NK-92 treated with Interleukin-12 subunit alpha and Interleukin-12 subunit beta, amount 100 ng/mL, for 24 hours (cell line): Measurements from ENCODE around the gene BRWD1.

Experiments used
- DNase-seq: peaks from one replicate; lab custom pipeline; 2025; lab: John Stamatoyannopoulos, UW

BRWD1 gene

DNA sequence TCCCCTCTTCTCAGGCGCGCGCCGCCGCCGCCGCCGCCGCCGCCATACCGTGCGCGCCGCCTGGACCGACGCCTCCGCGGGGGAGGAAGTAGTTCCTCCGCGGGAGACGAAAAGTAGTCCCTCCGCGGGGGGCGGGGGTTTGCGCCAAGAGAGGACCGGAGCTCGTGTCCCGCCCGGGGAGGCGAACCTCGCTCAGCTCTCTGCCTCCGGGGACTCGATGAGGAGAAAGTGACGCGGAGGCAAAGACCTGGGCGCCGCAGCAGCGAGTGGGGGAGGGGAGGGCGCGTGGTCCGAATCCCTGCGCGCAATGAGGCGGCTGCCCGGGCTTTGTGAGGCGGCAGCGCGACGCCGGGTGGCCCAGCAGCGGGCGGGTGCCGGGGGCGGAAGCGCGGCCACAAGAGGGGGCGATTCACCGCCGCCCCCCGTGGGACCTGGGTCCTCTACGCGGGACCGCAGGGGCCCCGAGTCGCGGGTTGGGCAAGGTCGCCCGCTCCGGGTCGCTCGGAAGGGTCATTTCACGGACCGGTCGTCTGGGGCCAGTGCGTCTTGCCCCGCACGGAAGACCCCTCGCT, at the start of gene BRWD1:
TSS of gene BRWD1 (minus strand) at position 62 of the 572 bp plus-strand sequence. CDS start 141 bp downstream, outside the sequence.
- DNase-seq = peak; percentile 74

DNA sequence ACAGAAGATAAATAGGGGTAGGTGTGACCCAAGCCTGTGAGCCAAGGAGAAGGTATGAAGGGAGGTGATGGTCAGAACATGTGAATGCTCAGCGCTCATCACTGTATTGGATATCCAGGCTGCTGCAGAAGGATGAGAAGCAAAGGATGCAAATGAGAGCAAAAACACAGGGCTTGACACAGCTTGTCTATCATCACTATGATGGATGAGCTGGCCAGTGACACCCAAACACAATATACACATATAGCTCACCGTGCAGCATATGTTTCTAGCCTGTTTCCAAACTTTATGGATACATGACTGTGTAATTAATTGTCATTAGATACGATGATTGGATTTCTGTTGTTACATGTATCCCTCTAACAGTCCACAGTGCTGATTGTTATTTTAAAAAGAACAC, 49.3 kb upstream of the BRWD1 start:
- DNase-seq = no peak

DNA sequence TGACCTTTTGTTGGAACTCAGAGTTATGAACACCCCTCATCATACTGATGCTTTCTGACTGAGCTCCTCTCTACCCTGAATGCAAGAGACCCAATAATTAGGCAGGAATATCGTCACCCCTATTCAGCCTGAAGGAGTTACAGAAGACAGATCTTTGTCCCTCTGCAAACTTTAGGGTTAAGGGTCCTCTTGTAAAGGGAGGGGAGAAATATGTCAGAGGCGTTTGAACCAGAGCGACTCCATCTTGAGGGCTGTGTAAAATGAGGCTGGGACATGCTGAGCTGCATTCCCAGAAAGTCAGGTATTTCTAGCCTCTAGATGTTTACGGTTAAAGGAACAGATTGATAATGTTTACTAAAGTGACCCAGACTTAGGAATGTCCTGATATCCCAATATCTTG, 46.0 kb upstream of the BRWD1 start:
- DNase-seq = no peak

DNA sequence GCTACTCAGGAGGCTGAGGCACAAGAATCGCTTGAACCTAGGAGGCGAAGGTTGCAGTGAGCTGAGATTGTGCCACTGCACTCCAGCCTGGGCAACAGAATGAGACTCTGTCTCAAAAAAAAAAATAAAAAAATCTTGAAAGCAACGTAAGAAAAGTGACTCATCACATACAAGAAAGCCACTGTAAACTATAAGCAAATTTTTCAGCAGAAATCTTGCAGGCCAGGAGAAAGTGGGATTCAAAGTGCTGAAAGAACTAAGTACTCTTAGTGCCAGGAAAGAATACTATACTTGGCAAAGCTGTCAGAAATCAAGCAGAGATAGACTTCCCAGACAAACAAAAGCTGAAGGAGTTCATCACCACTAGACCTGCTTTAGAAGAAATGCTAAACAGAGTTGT, 39.9 kb upstream of the BRWD1 start:
- no peak for DNase-seq

DNA sequence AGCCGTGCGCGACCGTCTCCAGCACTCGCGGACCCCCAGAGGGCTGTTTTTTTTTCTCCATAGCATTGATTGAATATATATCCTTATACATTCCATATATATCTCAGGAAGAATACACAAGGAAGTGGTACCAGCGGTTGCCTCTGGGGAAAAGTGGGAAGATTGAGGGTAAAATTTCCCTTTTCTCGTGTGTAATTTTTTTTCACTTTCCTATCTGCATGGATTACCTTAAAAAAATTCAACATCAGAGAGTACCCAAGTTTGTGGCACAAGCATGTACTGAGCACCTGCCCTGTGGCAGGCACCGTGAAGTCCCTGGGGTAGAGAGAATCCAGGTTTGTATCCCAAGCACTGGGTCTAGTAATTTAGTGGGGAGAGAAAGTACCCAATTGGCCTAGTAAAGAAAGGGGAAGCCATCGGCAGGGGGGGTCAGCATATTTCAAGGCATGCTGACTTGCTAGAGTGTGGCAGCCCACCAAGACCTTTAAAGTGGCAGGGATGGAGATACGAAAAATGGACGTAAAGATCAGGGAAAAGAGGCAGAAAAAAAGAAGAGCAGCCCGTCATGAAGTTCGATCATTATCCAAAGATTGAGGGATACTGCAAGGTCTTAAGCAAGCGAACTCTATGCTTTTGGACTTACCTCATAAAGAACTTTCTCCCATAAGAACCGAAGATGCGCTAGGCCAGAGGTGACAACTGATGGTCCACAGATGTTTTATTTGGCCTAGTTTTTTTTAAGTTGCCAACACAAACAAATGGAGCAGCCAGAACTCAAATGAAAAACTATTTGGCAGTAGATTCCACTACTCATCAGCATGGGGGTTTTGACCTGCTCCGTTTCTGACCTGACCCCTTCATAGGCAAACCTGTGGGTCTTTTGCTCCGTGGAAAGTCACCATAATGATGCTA, 36.9 kb upstream of the BRWD1 start:
- no peak for DNase-seq

DNA sequence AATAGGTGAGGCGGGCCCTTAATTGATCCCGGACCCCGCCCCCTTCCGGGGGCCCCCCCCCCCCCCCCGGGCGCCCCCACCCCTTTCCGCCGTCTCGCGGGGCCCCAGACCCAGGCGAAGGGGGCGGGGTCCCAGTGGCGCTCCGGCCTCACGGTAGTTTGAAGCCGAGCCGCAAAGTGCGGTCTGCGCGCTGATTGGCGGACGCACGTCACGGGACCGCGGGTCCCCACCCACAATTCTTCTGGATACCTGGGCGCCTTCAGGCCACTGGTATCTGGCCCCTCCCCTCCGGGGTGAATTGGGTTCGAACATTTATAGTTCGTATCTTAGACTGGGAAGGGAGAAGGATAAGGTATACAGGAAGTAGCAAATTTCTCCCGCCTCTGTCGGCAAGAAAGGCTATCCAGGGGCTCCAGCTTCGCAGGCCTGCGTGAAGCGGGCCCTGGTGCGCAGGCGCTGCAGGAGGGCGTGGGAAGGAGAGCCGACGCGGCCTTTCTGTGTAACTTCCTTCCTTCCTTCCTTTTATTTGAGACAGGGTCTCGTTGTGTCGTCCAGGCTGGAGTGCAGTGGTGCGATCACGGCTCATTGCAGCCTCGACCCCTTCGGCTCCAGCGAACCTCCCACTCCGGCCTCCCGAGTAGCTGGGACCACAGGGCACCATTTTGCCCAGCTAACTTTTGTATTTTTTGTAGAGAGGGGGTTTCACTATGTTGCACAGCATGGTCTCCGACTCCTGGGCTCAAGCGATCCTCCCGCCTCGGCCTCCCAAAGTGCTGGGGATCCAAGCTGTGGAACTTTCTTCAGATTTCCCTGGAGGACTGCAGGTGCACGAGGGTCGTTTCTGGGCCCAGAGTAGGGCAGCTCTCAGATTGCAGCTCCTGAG, 36.0 kb upstream of the BRWD1 start:
- peak; percentile 96 for DNase-seq

DNA sequence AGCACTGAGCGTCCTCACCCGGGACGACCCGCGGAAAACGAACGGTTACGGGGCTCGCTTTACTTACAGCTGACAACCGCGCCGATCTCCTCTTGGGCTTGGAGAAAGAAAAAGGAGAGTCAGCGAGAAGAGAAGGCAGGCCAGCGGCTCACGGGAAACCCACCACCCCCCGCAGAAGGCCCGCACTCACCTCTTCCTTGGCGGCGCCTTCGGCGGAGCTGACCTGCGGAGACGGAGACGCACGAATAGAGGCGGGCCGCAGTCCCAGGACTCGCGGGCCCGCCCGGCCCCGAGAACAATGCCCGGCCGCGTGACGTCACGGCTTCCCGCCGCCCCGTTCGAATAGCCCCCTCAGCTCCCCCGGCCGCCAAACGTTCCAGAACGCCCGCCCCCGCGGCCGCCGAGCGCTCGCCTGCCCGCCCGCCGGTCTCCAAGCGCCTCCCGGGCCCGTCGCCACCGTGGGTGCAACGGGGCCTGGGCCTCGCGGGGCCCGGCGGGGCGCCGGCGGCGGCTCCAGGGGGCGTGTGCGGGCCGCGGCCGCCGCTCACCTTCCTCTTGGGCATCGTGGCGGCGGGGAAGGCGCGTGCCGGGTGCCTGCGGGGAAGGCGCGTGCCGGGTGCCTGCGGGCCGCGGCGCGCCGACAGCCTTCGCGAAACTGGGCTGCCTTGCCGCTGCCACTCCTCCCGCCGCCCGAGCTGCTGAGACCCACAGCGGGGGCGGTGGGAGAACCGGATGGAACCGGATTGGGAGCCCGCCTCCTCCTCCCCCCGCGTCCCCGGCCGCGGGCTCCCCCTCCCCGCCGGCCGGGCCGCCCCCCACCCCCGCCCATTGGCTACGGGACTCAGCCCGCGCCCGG, 35.2 kb upstream of the BRWD1 start, which contains the start of gene HMGN1:
TSS of gene HMGN1 (minus strand) at position 734 of the 856 bp plus-strand sequence. CDS start at position 563, 171 bp downstream.
- DNase-seq = peak; percentile 96

DNA sequence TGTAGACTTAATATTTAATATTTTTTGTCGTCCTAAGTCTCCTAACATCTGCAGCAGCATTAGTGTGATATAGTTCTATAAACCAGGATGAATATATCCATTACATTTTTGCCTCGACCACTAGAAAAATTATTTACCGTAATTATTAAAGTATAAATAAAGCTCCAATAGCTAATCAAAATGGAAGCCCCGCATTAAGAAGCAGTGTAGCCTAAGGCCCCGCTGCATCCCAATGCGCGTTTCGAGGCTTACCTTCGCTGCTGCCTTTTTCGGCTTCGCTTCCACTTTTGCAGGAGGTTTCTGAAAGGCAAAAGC, 34.6 kb upstream of the BRWD1 start:
- no peak for DNase-seq

DNA sequence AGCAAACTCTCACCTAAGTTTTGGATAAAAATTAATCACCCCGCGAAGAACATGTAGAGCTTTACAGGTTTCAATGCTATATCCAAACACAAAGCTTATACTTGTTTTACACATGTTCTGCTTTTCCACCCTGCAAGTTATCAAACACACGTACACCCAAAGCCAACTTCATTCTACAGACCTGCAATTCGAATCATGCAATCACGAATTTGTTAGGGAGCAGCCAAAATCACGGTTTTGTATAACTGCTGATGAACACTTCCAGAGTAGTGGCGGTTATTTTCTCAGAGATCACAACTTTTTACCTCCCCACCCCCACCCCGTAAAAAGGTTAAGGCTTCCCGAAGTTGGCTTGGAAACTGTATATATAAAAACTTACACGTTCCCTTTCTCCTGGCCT, 34.1 kb upstream of the BRWD1 start:
- no peak for DNase-seq

DNA sequence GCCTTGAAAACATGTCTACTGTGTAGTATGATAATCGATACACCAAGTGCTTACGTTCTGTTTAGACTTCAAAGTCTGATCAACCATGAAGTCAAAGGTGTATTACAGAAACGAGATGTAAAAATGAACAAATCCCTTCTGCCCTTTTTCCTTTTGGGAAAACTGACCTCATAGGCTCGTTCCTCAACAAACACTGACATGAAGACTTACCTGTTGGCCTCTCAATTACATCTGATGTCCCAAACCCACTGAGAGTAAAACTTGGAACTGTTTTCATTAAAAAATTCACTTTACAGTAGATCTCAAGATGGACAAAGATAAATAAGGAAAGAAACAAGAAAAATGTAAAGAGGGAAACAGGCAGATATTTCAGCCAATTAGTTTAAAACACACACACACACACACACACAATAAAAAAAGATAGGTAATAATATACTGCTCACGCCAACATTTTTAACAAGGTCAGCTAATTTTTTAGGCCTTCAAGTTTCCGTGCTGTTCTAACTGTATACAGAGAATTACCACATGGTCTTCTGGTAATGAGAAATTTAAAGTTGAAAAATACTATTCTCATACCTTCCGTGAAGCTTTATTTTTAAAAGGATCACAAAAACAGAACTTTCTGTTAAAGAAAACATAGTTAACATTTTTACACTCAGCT, 33.4 kb upstream of the BRWD1 start:
- no peak for DNase-seq

DNA sequence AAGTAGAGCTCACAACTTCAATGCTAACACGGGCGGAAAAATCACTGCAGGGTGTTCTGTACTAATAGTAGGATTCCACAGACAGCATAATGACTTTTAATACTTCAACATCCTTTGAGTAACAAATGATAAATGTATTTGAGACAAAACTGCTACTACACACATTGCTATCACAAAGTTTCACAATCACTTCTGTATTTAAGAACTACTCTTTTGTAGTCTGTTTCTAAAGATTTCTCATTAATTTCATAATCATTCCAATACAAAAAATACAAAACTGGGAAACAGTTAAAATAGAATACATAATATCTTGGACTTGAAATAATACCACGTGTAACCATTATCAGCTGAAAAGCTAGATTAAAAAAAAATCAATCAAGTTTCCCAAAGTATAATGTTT, 32.8 kb upstream of the BRWD1 start:
- no peak for DNase-seq

DNA sequence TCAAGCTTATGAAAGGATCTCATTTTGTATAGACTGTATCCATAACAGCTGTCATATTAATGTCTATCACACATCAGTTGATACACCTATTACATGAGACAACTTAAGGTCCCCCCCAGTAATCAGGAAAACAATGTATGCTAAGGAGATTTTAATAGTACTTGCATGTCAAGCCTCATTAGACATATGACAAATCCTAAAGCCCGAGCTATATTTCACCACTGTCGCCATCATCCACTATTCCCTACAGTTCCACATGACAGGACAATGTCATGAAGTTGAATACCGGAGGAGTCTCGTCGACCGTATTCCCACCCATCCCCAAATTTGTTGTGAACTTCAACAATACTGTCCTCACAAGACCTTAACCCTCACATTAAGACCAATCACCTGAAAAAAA, 32.0 kb upstream of the BRWD1 start:
- DNase-seq = no peak

DNA sequence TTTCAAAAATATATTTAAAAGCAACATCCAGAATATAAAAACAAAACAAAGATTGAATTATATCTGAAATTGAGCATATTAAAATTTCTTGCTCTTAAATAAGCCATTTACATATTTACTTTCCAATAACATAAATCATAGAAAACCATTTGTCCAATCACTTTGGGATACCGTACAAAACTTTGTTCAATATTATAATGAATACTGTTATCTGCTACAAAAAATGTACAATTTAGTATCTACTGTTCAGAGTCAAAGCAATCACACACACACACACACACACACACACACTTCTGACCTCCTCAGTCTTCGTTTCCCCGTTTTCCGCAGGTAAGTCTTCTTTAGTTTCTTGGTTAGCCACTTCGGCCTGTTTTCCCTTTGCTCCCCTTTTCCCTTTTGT, 31.4 kb upstream of the BRWD1 start:
- DNase-seq = no peak

DNA sequence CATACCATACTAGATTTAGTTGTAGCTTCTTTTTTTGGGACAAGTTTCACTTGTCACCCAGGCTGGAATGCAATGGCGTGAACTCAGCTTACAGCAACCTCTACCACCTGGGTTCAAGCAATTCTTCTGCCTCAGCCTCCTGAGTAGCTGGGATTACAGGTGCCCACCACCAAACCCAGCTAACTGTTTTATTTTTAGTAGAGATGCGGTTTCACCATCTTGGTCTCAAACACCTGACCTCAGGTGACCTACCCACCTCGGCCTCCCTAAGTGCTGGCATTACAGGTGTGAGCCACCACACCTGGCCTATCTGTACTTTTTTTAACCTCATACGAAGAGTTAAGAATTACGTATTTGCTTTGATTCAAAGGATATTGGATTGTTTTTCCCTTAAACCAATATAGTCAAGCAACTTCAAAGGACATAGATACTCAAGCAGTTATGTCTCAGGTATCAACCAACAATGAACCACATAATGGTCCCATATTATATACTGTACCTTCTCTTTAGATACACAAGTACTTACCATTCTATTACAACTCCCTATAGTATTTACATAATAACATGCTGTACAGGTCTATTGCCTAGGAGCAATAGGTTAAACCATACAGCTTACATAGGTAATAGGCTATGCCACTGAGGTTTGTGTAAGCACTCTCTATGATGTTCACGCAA, 28.0 kb upstream of the BRWD1 start:
- DNase-seq = no peak

DNA sequence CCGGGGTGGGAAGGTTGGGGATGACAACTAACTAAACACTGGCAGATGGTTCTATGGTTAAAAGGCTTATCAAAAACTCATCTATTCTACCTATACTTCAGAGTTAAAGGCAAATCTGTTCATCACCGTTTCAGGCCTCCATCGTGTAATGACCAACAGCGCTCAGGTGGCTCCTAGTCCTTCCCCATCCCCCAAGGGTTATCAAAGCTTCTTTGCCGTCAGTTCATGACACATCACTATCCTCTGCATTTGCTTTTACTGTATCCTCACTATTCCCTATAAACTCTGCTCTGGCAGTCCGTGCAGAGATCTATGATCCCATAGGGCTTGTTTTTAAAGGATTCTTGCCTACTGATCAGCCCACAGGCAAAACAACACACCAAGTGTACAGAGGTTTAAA, 27.3 kb upstream of the BRWD1 start:
- no peak for DNase-seq

DNA sequence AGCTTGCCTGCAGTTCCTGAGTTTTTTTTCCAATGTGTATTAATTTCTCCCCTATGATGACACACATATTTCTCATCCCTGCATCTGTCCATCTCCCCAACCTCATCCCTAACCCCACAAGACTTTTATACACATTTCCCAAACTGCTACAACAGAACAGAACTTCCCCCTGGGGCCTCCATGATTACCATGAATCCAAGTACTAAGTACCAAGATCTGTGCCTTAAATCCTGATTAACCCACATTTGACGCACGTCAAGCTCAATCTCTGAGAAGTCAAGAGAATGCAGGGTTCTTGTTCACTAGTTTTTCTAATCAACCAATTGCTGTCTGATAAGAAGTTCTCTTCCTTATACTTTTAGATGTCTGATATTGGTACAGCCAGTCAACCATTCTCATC, 25.8 kb upstream of the BRWD1 start:
- no peak for DNase-seq

DNA sequence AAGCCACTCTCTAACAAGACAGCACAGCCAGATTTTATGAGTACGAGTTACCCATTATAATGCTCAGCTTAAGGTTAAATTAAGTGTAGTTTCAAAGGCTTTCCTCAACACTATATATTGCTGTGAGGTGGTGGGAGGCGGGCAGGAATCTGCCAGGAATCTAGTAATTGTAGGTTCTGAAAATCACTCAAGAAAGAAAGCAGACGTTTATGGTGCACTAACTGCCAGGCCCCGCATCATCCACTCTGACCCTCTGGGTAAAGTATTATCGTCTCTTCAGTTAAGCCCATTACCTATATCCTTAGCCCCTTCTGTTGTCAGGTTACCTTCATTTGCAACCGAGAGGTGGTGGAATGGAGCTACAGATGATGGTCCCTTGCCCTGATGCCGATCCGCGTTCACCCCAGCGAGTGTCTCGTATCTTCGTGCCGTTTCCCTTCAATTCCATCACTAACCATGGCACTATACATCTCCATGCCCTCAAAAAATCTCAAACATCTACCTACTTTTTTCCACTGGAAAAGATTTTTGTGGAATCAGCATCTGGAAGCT, 23.1 kb upstream of the BRWD1 start:
- DNase-seq = no peak

DNA sequence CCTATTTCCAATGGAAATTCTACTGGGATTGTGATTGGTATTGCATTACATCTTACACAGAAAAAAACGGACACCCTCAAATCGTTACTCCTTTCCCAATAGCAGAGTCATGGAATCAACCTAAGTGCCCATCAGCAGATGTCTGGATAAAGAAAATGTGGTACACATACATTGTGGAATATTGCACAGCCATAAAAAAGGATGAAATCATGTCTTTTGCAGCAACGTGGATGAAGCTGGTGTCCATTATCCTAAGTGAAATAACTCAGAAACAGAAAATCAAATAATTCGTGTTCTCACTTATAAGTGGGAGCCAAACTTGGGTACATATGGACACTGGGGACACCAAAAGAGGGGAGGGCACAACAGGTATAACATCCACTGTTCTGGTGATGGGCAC, 21.2 kb upstream of the BRWD1 start:
- no peak for DNase-seq

DNA sequence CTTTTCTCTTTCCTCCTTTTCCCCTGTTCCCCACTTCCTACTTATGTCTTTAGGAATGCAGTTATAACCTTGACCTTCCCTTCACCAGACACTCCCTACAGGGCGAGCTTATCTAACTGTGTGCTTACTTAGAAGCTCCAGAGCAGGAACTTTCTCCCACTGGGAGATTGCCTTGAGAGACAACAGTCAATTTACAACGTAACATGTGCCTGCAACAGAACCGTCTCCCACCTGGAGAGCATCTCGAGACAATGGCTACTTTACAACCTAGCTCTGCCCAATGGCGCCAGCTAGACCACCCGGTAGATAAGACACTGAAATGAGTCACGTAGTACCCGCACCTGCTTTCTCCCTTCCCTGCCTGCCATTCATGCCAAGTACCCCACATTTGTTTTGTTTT, 18.7 kb upstream of the BRWD1 start:
- no peak for DNase-seq

DNA sequence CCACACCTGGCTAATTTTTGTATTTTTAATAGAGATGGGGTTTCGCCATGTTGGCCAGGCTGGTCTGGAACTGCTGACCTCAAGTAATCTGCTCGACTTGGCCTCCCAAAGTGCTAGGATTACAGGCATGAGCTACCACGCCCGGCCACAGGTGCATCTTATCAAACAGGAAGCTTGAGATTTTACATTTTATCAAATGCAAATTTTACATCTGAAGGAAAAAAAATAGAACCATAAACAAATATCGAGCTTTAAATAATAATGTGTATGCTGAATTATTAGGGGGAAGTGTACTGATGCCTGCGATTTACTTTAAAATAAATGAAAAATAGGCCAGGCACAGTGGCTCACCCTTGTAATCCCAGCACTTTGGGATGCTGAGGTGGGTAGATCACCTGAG, 16.6 kb upstream of the BRWD1 start:
- DNase-seq = no peak
